Measurements from ENCODE around the gene SERINC1.
A peak's percentile ranks its signal among the peaks of the same experiment; 100 is the strongest.

Gene SERINC1

GRCh38 chr6:122431780-122432179, 39.8 kb downstream of the SERINC1 start:
- DNase-seq = no peak

GRCh38 chr6:122429323-122429722, 42.3 kb downstream of the SERINC1 start:
- no peak for DNase-seq

- DNase-seq = no peak
Measured at GRCh38 chr6:122428781-122429180, 42.8 kb downstream of the SERINC1 start.

GRCh38 chr6:122426597-122426996, 45.0 kb downstream of the SERINC1 start:
- DNase-seq = no peak

GRCh38 chr6:122423734-122424133, 47.9 kb downstream of the SERINC1 start:
- DNase-seq = no peak

GRCh38 chr6:122422614-122423267, 48.9 kb downstream of the SERINC1 start:
- no peak for DNase-seq

- no peak for DNase-seq
Measured at GRCh38 chr6:122422003-122422402, 49.6 kb downstream of the SERINC1 start.

GRCh38 chr6:122416825-122417224, 54.8 kb downstream of the SERINC1 start:
- no peak for DNase-seq

GRCh38 chr6:122412001-122412400, 59.6 kb downstream of the SERINC1 start:
- no peak for DNase-seq

- DNase-seq = no peak
Measured at GRCh38 chr6:122408702-122409458, 62.7 kb downstream of the SERINC1 start.

GRCh38 chr6:122408240-122408639, 63.4 kb downstream of the SERINC1 start:
- DNase-seq = no peak

GRCh38 chr6:122407712-122408111, 63.9 kb downstream of the SERINC1 start:
- DNase-seq = no peak

- no peak for DNase-seq
Measured at GRCh38 chr6:122406187-122406586, 65.4 kb downstream of the SERINC1 start.

- DNase-seq = no peak
Measured at GRCh38 chr6:122405417-122405816, 66.2 kb downstream of the SERINC1 start.

- no peak for DNase-seq
Measured at GRCh38 chr6:122404444-122404843, 67.2 kb downstream of the SERINC1 start.

GRCh38 chr6:122401104-122401503, 70.5 kb downstream of the SERINC1 start:
- no peak for DNase-seq

GRCh38 chr6:122400462-122401089, 71.0 kb downstream of the SERINC1 start:
- DNase-seq = no peak

- DNase-seq = peak; percentile 12
Measured at GRCh38 chr6:122400121-122400450, 71.5 kb downstream of the SERINC1 start.

- peak; percentile 91 for DNase-seq
Measured at GRCh38 chr6:122399348-122400120, 72.1 kb downstream of the SERINC1 start, which contains the start of gene HSF2. TSS of gene HSF2 (plus strand) at chr6:122399652. CDS start at chr6:122399738, 86 bp downstream.

- DNase-seq = no peak
Measured at GRCh38 chr6:122399055-122399347, 72.6 kb downstream of the SERINC1 start.

GRCh38 chr6:122394016-122394415, 77.6 kb downstream of the SERINC1 start:
- no peak for DNase-seq

GRCh38 chr6:122393351-122393896, 78.2 kb downstream of the SERINC1 start:
- DNase-seq = no peak

Data from DMS79 treated with DMSO at 0.1 percent for 48 hours (cell line).